Measurements from ENCODE around the gene ALDH7A1. TPM values are rescaled to one million over a fixed set of nuclear protein-coding genes. Genes with fewer than 3 reads are reported as not detected.

ALDH7A1 gene
- total RNA-seq: 35.4 and 49.3 TPM in 2 replicates

GRCh38 chr5:126594748-126595485 lies at the start of gene ALDH7A1:
ALDH7A1 (minus strand) TSS chr5:126595219; CDS start chr5:126595198, 21 bp downstream.

GRCh38 chr5:126600631-126601511 lies 5.9 kb upstream of the ALDH7A1 start, which contains the start of gene PHAX:
PHAX (plus strand) TSS chr5:126600947; CDS start chr5:126600963, 16 bp downstream.

Other genes with a start within 250 kb of the ALDH7A1 start
- 12.8 and 21.5 TPM in 2 replicates for gene GRAMD2B, start 171.8 kb downstream of the ALDH7A1 start, total RNA-seq
- 44.7 and 57.8 TPM in 2 replicates for gene PHAX, start 5.7 kb upstream of the ALDH7A1 start, total RNA-seq
- gene LMNB1, start 181.9 kb upstream of the ALDH7A1 start, total RNA-seq: 5.7 and 7.4 TPM in 2 replicates

Measured in smooth muscle cell of bladder (primary cell).